ENCODE results near the gene KCNS1. TPM values are rescaled to one million over a fixed set of nuclear protein-coding genes. Genes with fewer than 3 reads are reported as not detected.

KCNS1 gene
- total and polyA plus RNA-seq, 2 of the 8 experiments (the other 6 are each of a cell fraction or from before 2014, with no cell fraction given), result 1.4 to 1.8 TPM

- H2BK12ac ChIP-seq (ENCODE audit: low read depth, low read length), result no peak overlapping the region
- ChIA-PET CTCF (ENCODE audit: partially characterized antibody) (interaction anchor here (1.0 to 17.6 kb wide), 8 partner anchors 16 to 200 kb away, joined by 3 to 233 read pairs (median 14); partner anchors contain the start of gene WFDC5), POLR2A (ENCODE audit: partially characterized antibody) (interaction anchor here (1.1 to 1.5 kb wide), 2 partner anchors 19 to 32 kb away, joined by 3 to 4 read pairs; no protein-coding TSS in a partner anchor)
- FAIRE-seq, result no peak
- H3K23me2 ChIP-seq (ENCODE audit: low read depth, low read length), result no peaks in the 10 kb centered on the region
- H3K14ac ChIP-seq (ENCODE audit: insufficient read length), result no peak overlapping the region
- peaks cover 2 to 9% (median 8%) of the 10 kb centered on the region in 4 experiments for H3K27me3 ChIP-seq (replicated peaks in 1 of 4; ENCODE audit: control insufficient read depth in 3 of 4, extremely low read depth in 1 of 4, insufficient read depth in 3 of 4, low read length in 3 of 4)
- no peak overlapping the region for H3K4ac ChIP-seq (replicated peaks; ENCODE audit: insufficient read length, low read depth, low read length)
- no peaks in the 10 kb centered on the region for H3K79me2 ChIP-seq (ENCODE audit: control insufficient read depth in 1 of 2, insufficient read depth in 2 of 2, low read length in 2 of 2)
- 90% methylated on average over 7 of the region's 7 CpGs; no CpG with 5 or more reads in 1 of the 2 experiments for WGBS, 2 experiments (ENCODE audit: extremely low coverage in 1 of 2, insufficient coverage in 1 of 2, insufficient read length in 1 of 2, insufficient replicate concordance in 2 of 2, low coverage in 1 of 2, low lambda C conversion rate in 2 of 2, missing lambda C conversion rate in 1 of 2)
- H3K36me3 ChIP-seq (ENCODE audit: control insufficient read depth in 2 of 4, insufficient read depth in 4 of 4, low read length in 3 of 4), result peaks cover 0 to 2% (median 0%) of the 10 kb centered on the region in 4 experiments; a peak in 1 of 8 replicates
- no peak overlapping the region for H3K4me3 ChIP-seq (ENCODE audit: extremely low read depth in 1 of 4, insufficient read depth in 2 of 4, low read depth in 3 of 4, low read length in 4 of 4)
- H3K56ac ChIP-seq (replicated peaks; ENCODE audit: insufficient read length, low read depth, low read length), result no peak overlapping the region
- H2BK5ac ChIP-seq (ENCODE audit: low read depth, low read length), result no peak overlapping the region
- no peak overlapping the region for H2BK20ac ChIP-seq (ENCODE audit: low read length)
- H3K27ac ChIP-seq (ENCODE audit: low read depth, low read length), result no peak overlapping the region
- no peak overlapping the region for H4K5ac ChIP-seq (ENCODE audit: insufficient read length, low read depth, low read length)
- no peak overlapping the region for H3K4me2 ChIP-seq (ENCODE audit: insufficient read depth in 1 of 2, low read depth in 2 of 2, low read length in 2 of 2)
- H4K20me1 ChIP-seq (replicated peaks in 1 of 2; ENCODE audit: control insufficient read depth in 1 of 2, insufficient read depth in 2 of 2, low read length in 2 of 2), result peaks cover 3 to 4% of the 10 kb centered on the region in 2 experiments
- H2BK120ac ChIP-seq (replicated peaks; ENCODE audit: low read depth, low read length), result no peak overlapping the region
- no peak overlapping the region for H4K8ac ChIP-seq (ENCODE audit: extremely low read depth, insufficient read depth, low read length)
- no peak overlapping the region for H4K91ac ChIP-seq (replicated peaks; ENCODE audit: insufficient read length, low read length)
- no peak for DNase-seq (ENCODE audit: low read depth in 1 of 2, low spot score in 2 of 2)
- no peak overlapping the region for H2BK15ac ChIP-seq (ENCODE audit: low read length)
- no peak overlapping the region for H3K9ac ChIP-seq (replicated peaks in 1 of 4; ENCODE audit: extremely low read depth in 1 of 4, low read depth in 3 of 4, low read length in 3 of 4)
- no peak overlapping the region for H2AK5ac ChIP-seq (ENCODE audit: low read depth, low read length)
- H3K9me3 ChIP-seq (ENCODE audit: insufficient read depth in 2 of 2, low read depth in 1 of 2, low read length in 1 of 2), result peaks cover 0 to 4% of the 10 kb centered on the region in 2 experiments; a peak in 2 of 4 replicates
- H3K79me1 ChIP-seq (ENCODE audit: low read depth, low read length), result no peaks in the 10 kb centered on the region
- no peak overlapping the region for H2AFZ ChIP-seq (ENCODE audit: low read length)
- no peak overlapping the region for H3K23ac ChIP-seq (ENCODE audit: insufficient read length)
- H3K18ac ChIP-seq (ENCODE audit: extremely low read depth, low read length), result no peak overlapping the region
- no peaks in the 10 kb centered on the region for H3K4me1 ChIP-seq (replicated peaks in 1 of 4; ENCODE audit: control insufficient read depth in 3 of 4, insufficient read depth in 4 of 4, low read length in 3 of 4)
- TF ChIP-seq SIRT6 (IDR thresholded peaks at IDR 0.05; ENCODE audit: low read length) (no peak), CBX8 (IDR thresholded peaks at IDR 0.05; ENCODE audit: borderline replicate concordance, low read depth, low read length) (no peak), SP1 (IDR thresholded peaks at IDR 0.05; ENCODE audit: low read depth, low read length) (no peak), RXRA (IDR thresholded peaks at IDR 0.05; ENCODE audit: insufficient read depth, low read depth, low read length) (no peak), CEBPB (IDR thresholded peaks at IDR 0.05; ENCODE audit: low read depth, low read length) (no peak), SP4 (IDR thresholded peaks at IDR 0.05; ENCODE audit: low read length) (no peak), MAFK (IDR thresholded peaks at IDR 0.05; ENCODE audit: low read depth, low read length) (no peak), BCL11A (IDR thresholded peaks at IDR 0.05; ENCODE audit: low read depth in 2 of 2, low read length in 2 of 2) (no peak), SIX5 (IDR thresholded peaks at IDR 0.05; ENCODE audit: low read depth, low read length) (no peak), ASH2L (IDR thresholded peaks at IDR 0.05; ENCODE audit: low read length) (no peak), YY1 (IDR thresholded peaks at IDR 0.05; ENCODE audit: low read depth, low read length) (no peak), CTCF (IDR thresholded peaks at IDR 0.05; ENCODE audit: control extremely low read depth in 1 of 3, insufficient read depth in 1 of 3, low read depth in 1 of 3, low read length in 3 of 3) (no peak)
Measured at GRCh38 chr20:45092898-45093297, 8.0 kb downstream of the KCNS1 start.
